Stimulated activated naive B cell treated with anti-CD40 and anti-IgM and Interleukin-4, amounts not matched to agents 10 μg/mL and 1 μg/mL and 100 μg/mL, for 72 hours (primary cell): ENCODE measurements around the gene BRAF.
"Not testable (repeated sequence)": the region's sequence is repeated elsewhere in the genome, so short reads cannot be mapped to it uniquely, and the experiment has no call there.

ENCODE experiments used
- ATAC-seq, 2 donors: fragments of 150-1000 bp; cut with Tn5 transposase; replicated peaks; 2 replicates each; pipeline ENCODE4 v1.10.0; 2021; ENCODE audit warnings: moderate library complexity in 1 of 2
- DNase-seq: peaks from one replicate; pipeline ENCODE4 v3.0.0; 2021
- H3K27ac Mint-ChIP-seq: one replicate; pipeline ENCODE4 v1.8.0; 2022; ENCODE audit warnings: mild to moderate bottlenecking, mixed read lengths
- H3K27me3 Mint-ChIP-seq, 2 donors: one replicate each; pipeline ENCODE4 v1.8.0; 2022; ENCODE audit warnings: mixed read lengths in 2 of 2
- H3K36me3 Mint-ChIP-seq, 2 donors: one replicate each; pipeline ENCODE4 v1.8.0; 2022; ENCODE audit warnings: mixed read lengths in 2 of 2, mild to moderate bottlenecking in 1 of 2
- H3K4me1 Mint-ChIP-seq, 2 donors: one replicate each; pipeline ENCODE4 v1.8.0; 2022; ENCODE audit warnings: mixed read lengths in 2 of 2, mild to moderate bottlenecking in 1 of 2
- H3K4me3 Mint-ChIP-seq, 2 donors: one replicate each; pipeline ENCODE4 v1.8.0; 2022; ENCODE audit warnings: mild to moderate bottlenecking in 2 of 2, mixed read lengths in 2 of 2, moderate library complexity in 1 of 2
- H3K9me3 Mint-ChIP-seq, 2 donors: one replicate each; pipeline ENCODE4 v1.8.0; 2022; ENCODE audit warnings: mixed read lengths in 2 of 2, mild to moderate bottlenecking in 1 of 2

The BRAF gene

GRCh38 chr7:140722254-140722653 lies 202.5 kb downstream of the BRAF start:
- Mint-ChIP-seq H3K4me1 (peaks cover 8 to 10% of the 10 kb centered on the region in 2 donors), H3K27me3 (no peaks in the 10 kb centered on the region), H3K27ac (no peak overlapping the region), H3K9me3 (no peaks in the 10 kb centered on the region), H3K4me3 (no peak overlapping the region), H3K36me3 (peaks cover 0 to 20% of the 10 kb centered on the region in 2 donors)
- DNase-seq (no peak), ATAC-seq (no peak)

GRCh38 chr7:140719721-140720120 lies 205.0 kb downstream of the BRAF start:
- DNase-seq (no peak), ATAC-seq (peak in 1 of 2 donors; percentile 29)
- peaks cover 5 to 18% of the 10 kb centered on the region in 2 donors for H3K36me3 Mint-ChIP-seq
- no peaks in the 10 kb centered on the region for H3K27me3 Mint-ChIP-seq
- no peaks in the 10 kb centered on the region for H3K9me3 Mint-ChIP-seq
- H3K4me3 Mint-ChIP-seq: no peak overlapping the region
- H3K4me1 Mint-ChIP-seq: peaks cover 8 to 10% of the 10 kb centered on the region in 2 donors
- no peak overlapping the region for H3K27ac Mint-ChIP-seq

- H3K36me3 Mint-ChIP-seq: peaks cover 32 to 33% of the 10 kb centered on the region in 2 donors
- H3K4me1 Mint-ChIP-seq: peaks cover 1% of the 10 kb centered on the region in 2 donors
- H3K27ac Mint-ChIP-seq: no peak overlapping the region
- H3K4me3 Mint-ChIP-seq: no peak overlapping the region
- DNase-seq (no peak), ATAC-seq (no peak)
- H3K27me3 Mint-ChIP-seq: no peaks in the 10 kb centered on the region
- peaks cover 2 to 4% of the 10 kb centered on the region in 2 donors for H3K9me3 Mint-ChIP-seq
Measured at GRCh38 chr7:140714331-140715040, 210.2 kb downstream of the BRAF start.

- not testable (repeated sequence) for H3K27ac Mint-ChIP-seq, H3K4me3 Mint-ChIP-seq, H3K27me3 Mint-ChIP-seq
Measured at GRCh38 chr7:140712392-140712791, 212.3 kb downstream of the BRAF start.

GRCh38 chr7:140708764-140709163 lies 216.0 kb downstream of the BRAF start:
- H3K9me3 Mint-ChIP-seq, H3K4me1 Mint-ChIP-seq, ATAC-seq, H3K27me3 Mint-ChIP-seq, DNase-seq, H3K4me3 Mint-ChIP-seq, H3K27ac Mint-ChIP-seq: not testable (repeated sequence)
- peaks cover 32% of the 10 kb centered on the region in 2 donors for H3K36me3 Mint-ChIP-seq

More at GRCh38 chr7:140712392-140712791, 212.3 kb downstream of the BRAF start:
- not testable (repeated sequence) for ATAC-seq, DNase-seq, H3K9me3 Mint-ChIP-seq, H3K4me1 Mint-ChIP-seq
- peaks cover 32 to 33% of the 10 kb centered on the region in 2 donors for H3K36me3 Mint-ChIP-seq

- ATAC-seq (no peak), DNase-seq (no peak)
- Mint-ChIP-seq H3K4me1 (no peaks in the 10 kb centered on the region), H3K9me3 (no peaks in the 10 kb centered on the region), H3K27me3 (no peaks in the 10 kb centered on the region), H3K4me3 (no peak overlapping the region), H3K27ac (no peak overlapping the region), H3K36me3 (peaks cover 22 to 25% of the 10 kb centered on the region in 2 donors)
Measured at GRCh38 chr7:140707132-140707531, 217.6 kb downstream of the BRAF start.

GRCh38 chr7:140704205-140704604 lies 220.5 kb downstream of the BRAF start:
- no peak overlapping the region for H3K27ac Mint-ChIP-seq
- no peaks in the 10 kb centered on the region for H3K9me3 Mint-ChIP-seq
- peaks cover 3 to 7% of the 10 kb centered on the region in 2 donors for H3K4me1 Mint-ChIP-seq
- no peak overlapping the region for H3K4me3 Mint-ChIP-seq
- no peaks in the 10 kb centered on the region for H3K27me3 Mint-ChIP-seq
- DNase-seq: no peak
- ATAC-seq: no peak
- H3K36me3 Mint-ChIP-seq: peaks cover 17 to 24% of the 10 kb centered on the region in 2 donors

- Mint-ChIP-seq H3K4me1 (peaks cover 12 to 20% of the 10 kb centered on the region in 2 donors), H3K36me3 (peaks cover 25 to 32% of the 10 kb centered on the region in 2 donors), H3K27me3 (no peaks in the 10 kb centered on the region), H3K27ac (no peak overlapping the region), H3K4me3 (no peak overlapping the region), H3K9me3 (no peaks in the 10 kb centered on the region)
- no peak for DNase-seq
- no peak for ATAC-seq
Measured at GRCh38 chr7:140702774-140703173, 222.0 kb downstream of the BRAF start.

- Mint-ChIP-seq H3K36me3 (peaks cover 11 to 30% of the 10 kb centered on the region in 2 donors), H3K9me3 (no peaks in the 10 kb centered on the region), H3K27me3 (no peaks in the 10 kb centered on the region), H3K4me3 (peak overlapping the region; percentile 92 to 95), H3K4me1 (peaks cover 19 to 38% of the 10 kb centered on the region in 2 donors), H3K27ac (peak overlapping the region; percentile 98)
- ATAC-seq: no peak
- DNase-seq: no peak
Measured at GRCh38 chr7:140698477-140698876, 226.3 kb downstream of the BRAF start.

- Mint-ChIP-seq H3K36me3 (peaks cover 11 to 26% of the 10 kb centered on the region in 2 donors), H3K9me3 (no peaks in the 10 kb centered on the region), H3K27ac (peak overlapping the region; percentile 98), H3K4me3 (peak overlapping the region; percentile 92 to 95), H3K4me1 (peaks cover 19 to 38% of the 10 kb centered on the region in 2 donors), H3K27me3 (no peaks in the 10 kb centered on the region)
- DNase-seq (no peak), ATAC-seq (no peak)
Measured at GRCh38 chr7:140697447-140698143, 227.1 kb downstream of the BRAF start.

- Mint-ChIP-seq H3K36me3 (peaks cover 11 to 31% of the 10 kb centered on the region in 2 donors), H3K27me3 (no peaks in the 10 kb centered on the region), H3K4me3 (peak within 1 kb of the TSS; percentile 92 to 95), H3K9me3 (no peaks in the 10 kb centered on the region), H3K4me1 (peaks cover 19 to 38% of the 10 kb centered on the region in 2 donors), H3K27ac (peak within 1 kb of the TSS; percentile 98)
- peak; percentile 84 for DNase-seq
- peak; percentile 89 to 92 for ATAC-seq
Measured at GRCh38 chr7:140696680-140697446, 227.9 kb downstream of the BRAF start, which contains the start of gene NDUFB2. Gene NDUFB2, plus strand, starts transcription at chr7:140696708. Its CDS starts 37 bp downstream, at chr7:140696745.

- Mint-ChIP-seq H3K4me3 (peak overlapping the region; percentile 92 to 95), H3K4me1 (peaks cover 19 to 38% of the 10 kb centered on the region in 2 donors), H3K9me3 (no peaks in the 10 kb centered on the region), H3K27me3 (no peaks in the 10 kb centered on the region), H3K36me3 (peaks cover 11 to 37% of the 10 kb centered on the region in 2 donors), H3K27ac (peak overlapping the region; percentile 98)
- DNase-seq (no peak), ATAC-seq (peak in 1 of 2 donors; percentile 10)
Measured at GRCh38 chr7:140696024-140696679, 228.6 kb downstream of the BRAF start.

GRCh38 chr7:140695381-140695780 lies 229.3 kb downstream of the BRAF start:
- DNase-seq (no peak), ATAC-seq (no peak)
- Mint-ChIP-seq H3K9me3 (no peaks in the 10 kb centered on the region), H3K4me1 (peaks cover 19 to 38% of the 10 kb centered on the region in 2 donors), H3K27me3 (no peaks in the 10 kb centered on the region), H3K36me3 (peaks cover 14 to 43% of the 10 kb centered on the region in 2 donors), H3K27ac (no peak overlapping the region), H3K4me3 (no peak overlapping the region)

GRCh38 chr7:140694592-140694991 lies 230.1 kb downstream of the BRAF start:
- Mint-ChIP-seq H3K27me3 (no peaks in the 10 kb centered on the region), H3K4me1 (peaks cover 18 to 35% of the 10 kb centered on the region in 2 donors), H3K27ac (no peak overlapping the region), H3K36me3 (peaks cover 12 to 43% of the 10 kb centered on the region in 2 donors), H3K4me3 (no peak overlapping the region), H3K9me3 (no peaks in the 10 kb centered on the region)
- no peak for ATAC-seq
- DNase-seq: no peak
